Testis (tissue), 3 donors: Measurements from ENCODE around the gene VCP. TPM values are rescaled to one million over a fixed set of nuclear protein-coding genes. Genes with fewer than 3 reads are reported as not detected.

Source experiments
- DNase-seq: peaks from one replicate; pipeline ENCODE4 v3.0.0-alpha.2; 2019
- H3K27ac ChIP-seq, 2 donors: fragments of 200-600 bp; sonication (generic); one replicate each; pipeline ENCODE4 v1.5.1; 2019
- H3K27me3 ChIP-seq: fragments of 200-600 bp; sonication (generic); one replicate; pipeline ENCODE4 v1.5.1; 2019
- H3K36me3 ChIP-seq: fragments of 200-600 bp; sonication (generic); one replicate; pipeline ENCODE4 v1.5.1; 2017; ENCODE audit warnings: low read depth; ENCODE audit errors: missing control alignments
- H3K4me1 ChIP-seq: fragments of 200-600 bp; sonication (generic); one replicate; pipeline ENCODE4 v1.5.1; 2019
- H3K4me3 ChIP-seq, 2 donors: fragments of 200-600 bp; sonication (generic); one replicate each; pipeline ENCODE4 v1.5.1; 2017 to 2019
- H3K9me3 ChIP-seq: fragments of 200-600 bp; sonication (generic); one replicate; pipeline ENCODE4 v1.5.1; 2017
- CTCF ChIP-seq, 3 experiments: fragments of 450-650 bp in 2 of 3; fragments of 200-600 bp in 1 of 3; sonication (generic) in 1 of 3; IDR thresholded peaks; one replicate each; pipeline ENCODE4 v1.5.1; 2016 to 2019; ENCODE audit warnings: antibody characterized with exemption in 3 of 3, mild to moderate bottlenecking in 2 of 3, moderate library complexity in 1 of 3
- POLR2A ChIP-seq: fragments of 450-650 bp; IDR thresholded peaks from one replicate; pipeline ENCODE4 v1.6.1; 2017; ENCODE audit warnings: antibody characterized with exemption, mild to moderate bottlenecking, moderate library complexity
- WGBS, 2 donors: methylation state at CpG; one replicate each; pipeline ENCODE4 v1.1.5; 2018; 5-methylcytosine and 5-hydroxymethylcytosine counted together
- intact Hi-C: fragments of 100-400 bp; cut with DNase I; formaldehyde crosslinking; loops from one replicate; pipeline ENCODE4 v1.15.1; 2023; ENCODE audit warnings: low total_unique reads
- polyA plus RNA-seq: library from polyadenylated mRNA; stranded (reverse); fragments of 350-450 nt; fragmentation: Illumina TruSeq; extraction: RNeasy Lipid Tissue Mini Kit (QIAGEN cat#74804); gene quantifications from one replicate; pipeline ENCODE4 v1.2.3, GENCODE V29; 2014; ENCODE audit warnings: low read depth, low replicate concordance; ENCODE audit not compliant: insufficient read depth
- total RNA-seq, 2 donors: library from RNA; depleted of rRNA; stranded (reverse); fragments of >200 nt; gene quantifications; one replicate each; pipeline ENCODE4 v1.2.3, GENCODE V29; 2016

Gene VCP
- total and polyA plus RNA-seq, 3 donors from 2014 or later: 171 to 229 (median 186) TPM

GRCh38 chr9:35033101-35033500 is 39.3 kb downstream of the VCP start:
- no peak overlapping the region for H3K4me3 ChIP-seq
- DNase-seq: no peak
- TF ChIP-seq POLR2A (no peak), CTCF (IDR thresholded peaks at IDR 0.05) (no peak)
- H3K36me3 ChIP-seq: no peaks in the 10 kb centered on the region
- H3K27me3 ChIP-seq: no peaks in the 10 kb centered on the region
- intact Hi-C loops: no loop called here
- H3K9me3 ChIP-seq: no peaks in the 10 kb centered on the region
- no peaks in the 10 kb centered on the region for H3K4me1 ChIP-seq
- no peak overlapping the region for H3K27ac ChIP-seq
- WGBS, 2 donors: 84 to 86% methylated on average over 2 of the region's 2 CpGs

GRCh38 chr9:35029852-35030251 is 42.6 kb downstream of the VCP start:
- no peak overlapping the region for H3K27ac ChIP-seq
- DNase-seq: no peak
- intact Hi-C loops: no loop called here
- no peaks in the 10 kb centered on the region for H3K9me3 ChIP-seq
- TF ChIP-seq POLR2A (no peak), CTCF (IDR thresholded peaks at IDR 0.05) (no peak)
- no peaks in the 10 kb centered on the region for H3K36me3 ChIP-seq
- no peak overlapping the region for H3K4me3 ChIP-seq
- WGBS, 2 donors: 79 to 88% methylated on average over 2 of the region's 2 CpGs
- peaks cover 11% of the 10 kb centered on the region for H3K4me1 ChIP-seq
- no peaks in the 10 kb centered on the region for H3K27me3 ChIP-seq

- Histone ChIP-seq H3K4me1 (peaks cover 11% of the 10 kb centered on the region), H3K4me3 (no peak overlapping the region), H3K27ac (no peak overlapping the region), H3K36me3 (no peaks in the 10 kb centered on the region), H3K9me3 (no peaks in the 10 kb centered on the region), H3K27me3 (no peaks in the 10 kb centered on the region)
- TF ChIP-seq CTCF (IDR thresholded peaks at IDR 0.05) (no peak), POLR2A (no peak)
- WGBS, 2 donors: 70 to 90% methylated on average over 4 of the region's 4 CpGs
- no peak for DNase-seq
- intact Hi-C loops: no loop called here
These were observed 43.2 kb downstream of the VCP start for GRCh38 chr9:35029241-35029640.

GRCh38 chr9:35028341-35028740 is 44.1 kb downstream of the VCP start:
- no peak overlapping the region for H3K4me3 ChIP-seq
- H3K36me3 ChIP-seq: no peaks in the 10 kb centered on the region
- no peaks in the 10 kb centered on the region for H3K27me3 ChIP-seq
- no peak for DNase-seq
- H3K27ac ChIP-seq: no peak overlapping the region
- no peak for TF ChIP-seq CTCF (IDR thresholded peaks at IDR 0.05)
- TF ChIP-seq POLR2A: no peak
- H3K4me1 ChIP-seq: peaks cover 11% of the 10 kb centered on the region
- no peaks in the 10 kb centered on the region for H3K9me3 ChIP-seq
- intact Hi-C loops: no loop called here

- Histone ChIP-seq H3K36me3 (no peaks in the 10 kb centered on the region), H3K4me3 (no peak overlapping the region), H3K9me3 (no peaks in the 10 kb centered on the region), H3K27me3 (no peaks in the 10 kb centered on the region), H3K27ac (no peak overlapping the region), H3K4me1 (peaks cover 11% of the 10 kb centered on the region)
- DNase-seq: no peak
- TF ChIP-seq CTCF (IDR thresholded peaks at IDR 0.05) (no peak), POLR2A (no peak)
- WGBS, 2 donors: 54 to 63% methylated on average over 1 of the region's 1 CpG
- intact Hi-C loops: no loop called here
These were observed 44.6 kb downstream of the VCP start for GRCh38 chr9:35027860-35028259.
